Nephron progenitor cell (in vitro differentiated cells): Measurements from ENCODE around the gene TNS4.
A peak's percentile ranks its signal among the peaks of the same experiment; 100 is the strongest.

Source experiments
- DNase-seq: peaks from one replicate; pipeline ENCODE4 v3.0.0; 2021
- H3K27ac Mint-ChIP-seq: 2 replicates; pipeline ENCODE4 v1.8.0; 2021; ENCODE audit warnings: mild to moderate bottlenecking, moderate library complexity, mixed read lengths
- H3K27me3 Mint-ChIP-seq: 2 replicates; pipeline ENCODE4 v1.8.0; 2021; ENCODE audit warnings: mild to moderate bottlenecking, low read depth, mixed read lengths; ENCODE audit not compliant: poor library complexity
- H3K36me3 Mint-ChIP-seq: 2 replicates; pipeline ENCODE4 v1.8.0; 2021; ENCODE audit warnings: low read depth, mixed read lengths
- H3K4me1 Mint-ChIP-seq: 2 replicates; pipeline ENCODE4 v1.8.0; 2021; ENCODE audit warnings: mixed read lengths
- H3K4me3 Mint-ChIP-seq: 2 replicates; pipeline ENCODE4 v1.8.0; 2021; ENCODE audit warnings: mild to moderate bottlenecking, moderate library complexity, mixed read lengths
- H3K9me3 Mint-ChIP-seq: 2 replicates; pipeline ENCODE4 v1.8.0; 2021; ENCODE audit warnings: mild to moderate bottlenecking, moderate library complexity, mixed read lengths
- TF ChIP-seq, protein P1 (sequence below): fragments of 200-600 bp; sonication (generic); IDR thresholded peaks from 2 replicates; pipeline ENCODE4 v1.5.0; 2021; ENCODE audit warnings: antibody characterized with exemption

Gene TNS4

DNA sequence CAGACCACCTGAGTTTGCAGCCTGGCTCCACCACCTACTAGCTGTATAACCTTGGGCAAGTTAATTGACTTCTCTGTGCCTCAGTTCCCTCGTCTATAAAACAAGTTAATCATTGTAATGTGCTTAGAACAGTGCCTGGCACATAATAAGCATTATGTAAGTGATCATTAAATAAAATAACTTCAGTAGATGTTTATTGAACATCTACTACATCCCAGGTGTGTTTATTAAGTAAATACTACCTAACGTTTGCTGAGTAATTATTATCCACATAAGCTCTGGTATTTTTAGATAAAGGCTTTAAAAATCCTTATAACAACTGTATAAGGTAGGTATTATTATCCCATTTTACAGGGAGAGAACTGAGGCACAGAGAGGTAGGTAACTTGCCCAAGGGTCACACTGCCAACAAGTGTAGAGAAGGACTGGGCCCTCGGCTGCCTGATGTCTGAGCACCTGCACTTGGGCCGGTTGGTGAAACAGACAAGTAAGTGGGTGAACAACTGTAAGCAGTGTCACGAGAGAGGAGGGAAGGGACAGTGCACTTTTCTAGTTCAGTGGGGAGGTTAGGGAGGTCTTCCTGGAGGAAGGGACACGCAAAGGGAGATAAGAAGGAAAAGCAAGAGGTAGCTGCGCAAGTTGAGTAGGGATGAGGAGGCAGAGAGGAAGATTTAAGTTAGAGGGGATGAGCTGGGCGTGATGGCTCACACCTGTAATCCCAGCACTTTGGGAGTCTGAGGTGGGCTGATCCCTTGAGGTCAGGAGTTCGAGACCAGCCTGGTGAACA, 4.6 kb downstream of the TNS4 start:
- Mint-ChIP-seq H3K27ac (peak overlapping the region; percentile 57), H3K4me3 (no peak overlapping the region), H3K9me3 (no peaks in the 10 kb centered on the region), H3K27me3 (peaks cover 7% of the 10 kb centered on the region), H3K4me1 (peaks cover 45% of the 10 kb centered on the region), H3K36me3 (no peaks in the 10 kb centered on the region)
- TF ChIP-seq, protein P1, sequence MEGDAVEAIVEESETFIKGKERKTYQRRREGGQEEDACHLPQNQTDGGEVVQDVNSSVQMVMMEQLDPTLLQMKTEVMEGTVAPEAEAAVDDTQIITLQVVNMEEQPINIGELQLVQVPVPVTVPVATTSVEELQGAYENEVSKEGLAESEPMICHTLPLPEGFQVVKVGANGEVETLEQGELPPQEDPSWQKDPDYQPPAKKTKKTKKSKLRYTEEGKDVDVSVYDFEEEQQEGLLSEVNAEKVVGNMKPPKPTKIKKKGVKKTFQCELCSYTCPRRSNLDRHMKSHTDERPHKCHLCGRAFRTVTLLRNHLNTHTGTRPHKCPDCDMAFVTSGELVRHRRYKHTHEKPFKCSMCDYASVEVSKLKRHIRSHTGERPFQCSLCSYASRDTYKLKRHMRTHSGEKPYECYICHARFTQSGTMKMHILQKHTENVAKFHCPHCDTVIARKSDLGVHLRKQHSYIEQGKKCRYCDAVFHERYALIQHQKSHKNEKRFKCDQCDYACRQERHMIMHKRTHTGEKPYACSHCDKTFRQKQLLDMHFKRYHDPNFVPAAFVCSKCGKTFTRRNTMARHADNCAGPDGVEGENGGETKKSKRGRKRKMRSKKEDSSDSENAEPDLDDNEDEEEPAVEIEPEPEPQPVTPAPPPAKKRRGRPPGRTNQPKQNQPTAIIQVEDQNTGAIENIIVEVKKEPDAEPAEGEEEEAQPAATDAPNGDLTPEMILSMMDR, result no peak
- DNase-seq, result no peak

DNA sequence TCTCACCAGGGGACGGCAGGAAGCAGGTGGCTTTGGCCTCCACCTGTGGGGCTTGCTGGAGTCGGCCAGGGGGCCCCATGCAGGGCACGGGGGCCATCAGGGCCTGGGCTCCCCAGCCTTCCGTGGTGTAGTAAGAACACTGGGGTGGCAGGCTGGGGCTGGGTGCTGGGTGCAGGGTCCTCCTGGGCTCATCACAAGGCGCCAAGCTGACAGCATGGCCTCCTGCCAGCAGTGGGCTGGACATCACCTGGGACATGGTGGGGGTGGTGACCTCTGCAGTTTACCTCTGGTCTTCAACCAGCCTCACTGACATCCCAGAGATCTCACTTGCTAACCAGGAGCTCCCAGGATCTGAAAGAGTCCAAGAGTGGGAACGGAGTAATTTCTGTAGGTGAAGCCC, 5.3 kb downstream of the TNS4 start:
- no peak overlapping the region for H3K4me3 Mint-ChIP-seq
- H3K4me1 Mint-ChIP-seq, result peaks cover 52% of the 10 kb centered on the region
- no peak for DNase-seq
- H3K27ac Mint-ChIP-seq, result no peak overlapping the region
- TF ChIP-seq, protein P1, result no peak
- no peaks in the 10 kb centered on the region for H3K9me3 Mint-ChIP-seq
- H3K27me3 Mint-ChIP-seq, result peaks cover 7% of the 10 kb centered on the region
- no peaks in the 10 kb centered on the region for H3K36me3 Mint-ChIP-seq

DNA sequence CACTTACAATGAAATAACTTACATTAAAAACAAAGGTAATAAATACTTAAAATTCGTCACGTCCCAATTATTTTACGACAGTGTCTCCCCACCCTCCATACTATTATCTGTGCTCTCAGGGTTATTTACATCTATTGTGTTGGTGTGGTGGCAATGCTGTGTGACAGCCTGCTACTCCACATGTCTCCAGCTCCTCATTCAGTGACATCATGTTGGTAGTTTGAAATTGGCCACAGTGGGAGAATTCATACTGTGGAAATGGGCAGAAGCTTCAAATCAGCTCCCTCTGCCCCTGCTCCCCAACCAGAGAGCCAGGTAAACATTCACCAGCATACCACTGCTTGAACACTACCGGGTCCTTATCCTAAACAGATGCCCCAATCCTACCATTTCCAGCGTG, 6.3 kb downstream of the TNS4 start:
- H3K36me3 Mint-ChIP-seq, result no peaks in the 10 kb centered on the region
- no peak overlapping the region for H3K4me3 Mint-ChIP-seq
- H3K27me3 Mint-ChIP-seq, result peaks cover 7% of the 10 kb centered on the region
- TF ChIP-seq, protein P1, result no peak
- peaks cover 52% of the 10 kb centered on the region for H3K4me1 Mint-ChIP-seq
- H3K27ac Mint-ChIP-seq, result no peak overlapping the region
- no peaks in the 10 kb centered on the region for H3K9me3 Mint-ChIP-seq
- no peak for DNase-seq

DNA sequence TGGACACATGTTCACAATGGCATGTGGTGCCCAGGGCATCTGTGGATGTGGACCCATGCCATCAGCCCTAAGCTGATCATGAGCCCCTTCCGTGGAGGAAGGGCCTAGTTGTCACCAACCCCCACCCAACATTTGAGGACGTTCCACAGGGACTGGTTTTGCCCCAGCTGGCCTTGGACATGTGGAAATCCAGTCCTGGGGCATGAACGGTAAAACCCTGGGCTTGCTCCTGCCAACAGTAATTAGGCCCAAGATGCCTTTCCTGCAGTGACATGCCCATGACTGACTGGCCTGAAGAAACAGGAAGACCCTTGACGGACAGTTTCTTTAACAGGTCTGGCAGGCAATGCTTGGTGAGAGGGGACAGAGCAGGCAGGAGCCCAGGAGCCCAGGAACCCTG, 7.7 kb downstream of the TNS4 start:
- no peak for DNase-seq
- Mint-ChIP-seq H3K4me3 (no peak overlapping the region), H3K36me3 (no peaks in the 10 kb centered on the region), H3K27ac (no peak overlapping the region), H3K27me3 (peaks cover 3% of the 10 kb centered on the region), H3K9me3 (no peaks in the 10 kb centered on the region), H3K4me1 (peaks cover 46% of the 10 kb centered on the region)
- TF ChIP-seq, protein P1, result no peak

DNA sequence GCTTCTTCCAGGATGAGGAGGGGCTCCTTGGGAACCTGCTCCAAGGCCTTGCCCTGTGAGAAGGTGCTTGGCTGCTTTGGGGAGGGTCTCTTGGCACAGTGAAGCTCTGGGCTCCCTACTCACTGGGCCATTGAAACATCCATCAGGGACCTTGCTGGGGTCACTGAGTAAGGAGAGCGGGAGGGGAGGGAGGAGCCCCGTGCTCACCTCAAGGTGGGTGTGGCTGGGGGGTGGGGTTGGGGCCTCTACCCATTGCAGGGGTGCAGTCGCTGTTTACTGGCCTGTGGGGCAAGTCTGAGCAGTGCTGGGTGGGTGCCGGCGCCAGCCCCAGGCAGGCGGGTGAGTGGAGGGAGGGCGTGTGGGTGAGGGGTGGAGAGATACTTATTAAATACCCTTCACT, 9.9 kb downstream of the TNS4 start:
- TF ChIP-seq, protein P1, result no peak
- no peaks in the 10 kb centered on the region for H3K36me3 Mint-ChIP-seq
- H3K9me3 Mint-ChIP-seq, result no peaks in the 10 kb centered on the region
- H3K4me3 Mint-ChIP-seq, result no peak overlapping the region
- no peak for DNase-seq
- peaks cover 3% of the 10 kb centered on the region for H3K27me3 Mint-ChIP-seq
- H3K4me1 Mint-ChIP-seq, result peaks cover 41% of the 10 kb centered on the region
- H3K27ac Mint-ChIP-seq, result no peak overlapping the region

DNA sequence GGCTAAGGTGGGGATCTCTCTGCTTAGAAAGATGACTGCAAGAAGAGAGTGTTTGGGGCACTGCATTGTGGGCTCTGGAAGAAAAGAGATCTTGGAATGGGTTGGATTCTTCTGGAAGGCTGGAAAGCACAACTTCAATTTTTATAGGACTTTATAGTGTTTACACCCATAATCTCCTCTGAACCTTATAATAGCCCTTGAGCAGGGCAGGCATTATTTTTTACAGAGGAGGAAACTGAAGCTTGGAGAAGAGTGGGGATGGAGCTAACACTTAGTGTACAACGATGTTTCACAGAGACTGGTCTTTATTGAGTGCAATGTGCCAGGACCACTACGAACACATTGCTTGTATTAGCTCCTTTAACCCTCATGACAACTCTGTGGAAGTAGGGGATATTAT, 10.4 kb downstream of the TNS4 start:
- peak overlapping the region; percentile 73 for H3K27ac Mint-ChIP-seq
- no peaks in the 10 kb centered on the region for H3K9me3 Mint-ChIP-seq
- no peaks in the 10 kb centered on the region for H3K36me3 Mint-ChIP-seq
- peaks cover 46% of the 10 kb centered on the region for H3K4me1 Mint-ChIP-seq
- TF ChIP-seq, protein P1, result no peak
- H3K27me3 Mint-ChIP-seq, result peaks cover 2% of the 10 kb centered on the region
- no peak for DNase-seq
- no peak overlapping the region for H3K4me3 Mint-ChIP-seq
